Hypothalamus (tissue), 51 donors: ENCODE results near the gene FAM107B.

Experiments
- DNase-seq, 51 donors: peaks; one replicate each; lab custom pipeline; 2025; lab: John Stamatoyannopoulos, UW

Gene FAM107B

GRCh38 chr10:14477408-14477710 lies 297.3 kb downstream of the FAM107B start:
- no peak for DNase-seq

GRCh38 chr10:14476641-14477407 lies 297.9 kb downstream of the FAM107B start:
- DNase-seq, result no peak

GRCh38 chr10:14476006-14476405 lies 298.7 kb downstream of the FAM107B start:
- no peak for DNase-seq

GRCh38 chr10:14474656-14475055 lies 300.0 kb downstream of the FAM107B start:
- DNase-seq, result no peak

GRCh38 chr10:14470920-14471319 lies 303.8 kb downstream of the FAM107B start:
- DNase-seq, result no peak

DNA sequence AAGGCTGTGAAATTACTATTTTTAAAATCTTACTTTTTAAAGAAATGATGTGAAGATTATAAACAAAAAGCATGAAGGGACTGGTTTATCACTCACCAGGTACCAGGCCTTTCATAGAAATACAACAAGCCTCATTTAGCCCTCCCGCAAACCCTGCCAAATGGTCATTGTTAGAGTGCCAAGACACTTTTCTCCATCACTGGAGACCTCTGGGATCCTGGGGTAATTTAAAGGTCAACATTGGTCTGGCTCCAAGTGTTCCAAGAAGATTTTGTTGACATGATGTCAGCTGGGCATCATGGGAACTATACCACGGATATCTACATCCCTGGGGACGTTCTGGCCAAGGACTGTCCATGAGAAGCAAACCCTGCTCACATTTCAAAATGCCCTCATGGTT lies 306.0 kb downstream of the FAM107B start:
- DNase-seq, result no peak
